DOHH2 (cell line): ENCODE measurements around the gene ANGPT4.

Experiments
- H3F3A ChIP-seq: fragments of 200-600 bp; sonication (generic), shearing (Covaris generic); 2 replicates; pipeline ENCODE4 v1.6.0; 2016; ENCODE audit warnings: antibody characterized with exemption, mild to moderate bottlenecking; ENCODE audit not compliant: control insufficient read depth, insufficient read depth
- H3K27ac ChIP-seq: fragments of 200-600 bp; sonication (generic); 2 replicates; pipeline ENCODE4 v1.5.1; 2014; ENCODE audit warnings: low read depth, mild to moderate bottlenecking, low read length, moderate library complexity
- H3K27me3 ChIP-seq: fragments of 200-600 bp; sonication (generic); 2 replicates; pipeline ENCODE4 v1.6.1; 2014; ENCODE audit warnings: mild to moderate bottlenecking, low read length, mixed read lengths; ENCODE audit not compliant: control insufficient read depth
- H3K36me3 ChIP-seq: fragments of 200-600 bp; sonication (generic); 2 replicates; pipeline ENCODE4 v1.6.1; 2014; ENCODE audit warnings: mild to moderate bottlenecking, low read length, moderate library complexity, mixed read lengths; ENCODE audit not compliant: control insufficient read depth
- H3K4me1 ChIP-seq: fragments of 200-600 bp; sonication (generic); 2 replicates; pipeline ENCODE4 v1.6.1; 2014; ENCODE audit warnings: mild to moderate bottlenecking, low read length, mixed read lengths; ENCODE audit not compliant: control insufficient read depth
- H3K4me2 ChIP-seq: fragments of 200-600 bp; sonication (generic); 2 replicates; pipeline ENCODE4 v1.6.0; 2014; ENCODE audit warnings: mild to moderate bottlenecking, low read length, moderate library complexity
- H3K4me3 ChIP-seq: fragments of 200-600 bp; sonication (generic); 2 replicates; pipeline ENCODE4 v1.5.1; 2014; ENCODE audit warnings: mild to moderate bottlenecking, low read length, mixed read lengths
- H3K79me2 ChIP-seq: fragments of 200-600 bp; sonication (generic); 2 replicates; pipeline ENCODE4 v1.6.1; 2014; ENCODE audit warnings: mild to moderate bottlenecking, low read length, mixed read lengths; ENCODE audit not compliant: control insufficient read depth
- H3K9me2 ChIP-seq: fragments of 200-600 bp; sonication (generic); replicated peaks from 2 replicates; pipeline ENCODE4 v1.6.1; 2014; ENCODE audit warnings: mild to moderate bottlenecking, low read length, mixed read lengths; ENCODE audit not compliant: control insufficient read depth
- H3K9me3 ChIP-seq: fragments of 200-600 bp; sonication (generic); 2 replicates; pipeline ENCODE4 v1.6.1; 2014; ENCODE audit warnings: antibody characterized with exemption, low read length, mixed read lengths; ENCODE audit not compliant: control insufficient read depth, insufficient read depth
- H4K20me1 ChIP-seq: fragments of 200-600 bp; sonication (generic); 2 replicates; pipeline ENCODE4 v1.6.0; 2014; ENCODE audit warnings: low read depth, mild to moderate bottlenecking, antibody characterized with exemption, low read length, moderate library complexity; ENCODE audit not compliant: control insufficient read depth, insufficient read depth
- EZH2phosphoT487 ChIP-seq: fragments of 200-600 bp; sonication (generic); IDR thresholded peaks from 2 replicates; pipeline ENCODE4 v1.6.1; 2017; ENCODE audit warnings: borderline replicate concordance, mild to moderate bottlenecking, antibody characterized with exemption, low read length, moderate library complexity, mixed read lengths
- TF ChIP-seq, protein P1 (sequence below): fragments of 200-600 bp; sonication (generic); IDR thresholded peaks from one replicate; pipeline ENCODE4 v1.5.1; 2014; ENCODE audit warnings: antibody characterized with exemption, mild to moderate bottlenecking, low read depth, low read length; ENCODE audit not compliant: poor library complexity, severe bottlenecking

Gene ANGPT4

GRCh38 chr20:942611-943010 is 26.5 kb upstream of the ANGPT4 start:
- no peaks in the 10 kb centered on the region for H3K27me3 ChIP-seq
- H3K9me2 ChIP-seq, result no peaks in the 10 kb centered on the region
- no peak overlapping the region for H3K4me2 ChIP-seq
- H3K79me2 ChIP-seq, result no peaks in the 10 kb centered on the region
- no peak overlapping the region for H3K27ac ChIP-seq
- no peak overlapping the region for H3K4me3 ChIP-seq
- H3K4me1 ChIP-seq, result no peaks in the 10 kb centered on the region
- no peak for TF ChIP-seq EZH2phosphoT487
- TF ChIP-seq, protein P1, sequence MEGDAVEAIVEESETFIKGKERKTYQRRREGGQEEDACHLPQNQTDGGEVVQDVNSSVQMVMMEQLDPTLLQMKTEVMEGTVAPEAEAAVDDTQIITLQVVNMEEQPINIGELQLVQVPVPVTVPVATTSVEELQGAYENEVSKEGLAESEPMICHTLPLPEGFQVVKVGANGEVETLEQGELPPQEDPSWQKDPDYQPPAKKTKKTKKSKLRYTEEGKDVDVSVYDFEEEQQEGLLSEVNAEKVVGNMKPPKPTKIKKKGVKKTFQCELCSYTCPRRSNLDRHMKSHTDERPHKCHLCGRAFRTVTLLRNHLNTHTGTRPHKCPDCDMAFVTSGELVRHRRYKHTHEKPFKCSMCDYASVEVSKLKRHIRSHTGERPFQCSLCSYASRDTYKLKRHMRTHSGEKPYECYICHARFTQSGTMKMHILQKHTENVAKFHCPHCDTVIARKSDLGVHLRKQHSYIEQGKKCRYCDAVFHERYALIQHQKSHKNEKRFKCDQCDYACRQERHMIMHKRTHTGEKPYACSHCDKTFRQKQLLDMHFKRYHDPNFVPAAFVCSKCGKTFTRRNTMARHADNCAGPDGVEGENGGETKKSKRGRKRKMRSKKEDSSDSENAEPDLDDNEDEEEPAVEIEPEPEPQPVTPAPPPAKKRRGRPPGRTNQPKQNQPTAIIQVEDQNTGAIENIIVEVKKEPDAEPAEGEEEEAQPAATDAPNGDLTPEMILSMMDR, result no peak
- H4K20me1 ChIP-seq, result no peaks in the 10 kb centered on the region
- H3F3A ChIP-seq, result no peaks in the 10 kb centered on the region
- no peaks in the 10 kb centered on the region for H3K36me3 ChIP-seq
- no peaks in the 10 kb centered on the region for H3K9me3 ChIP-seq

GRCh38 chr20:940926-941325 is 24.8 kb upstream of the ANGPT4 start:
- H3K27me3 ChIP-seq, result no peaks in the 10 kb centered on the region
- H3K27ac ChIP-seq, result no peak overlapping the region
- no peaks in the 10 kb centered on the region for H3K36me3 ChIP-seq
- no peaks in the 10 kb centered on the region for H4K20me1 ChIP-seq
- H3K4me1 ChIP-seq, result no peaks in the 10 kb centered on the region
- H3K4me3 ChIP-seq, result no peak overlapping the region
- no peak overlapping the region for H3K4me2 ChIP-seq
- H3F3A ChIP-seq, result no peaks in the 10 kb centered on the region
- H3K79me2 ChIP-seq, result no peaks in the 10 kb centered on the region
- TF ChIP-seq EZH2phosphoT487, result no peak
- TF ChIP-seq, protein P1, result no peak
- no peaks in the 10 kb centered on the region for H3K9me3 ChIP-seq
- no peaks in the 10 kb centered on the region for H3K9me2 ChIP-seq

DNA sequence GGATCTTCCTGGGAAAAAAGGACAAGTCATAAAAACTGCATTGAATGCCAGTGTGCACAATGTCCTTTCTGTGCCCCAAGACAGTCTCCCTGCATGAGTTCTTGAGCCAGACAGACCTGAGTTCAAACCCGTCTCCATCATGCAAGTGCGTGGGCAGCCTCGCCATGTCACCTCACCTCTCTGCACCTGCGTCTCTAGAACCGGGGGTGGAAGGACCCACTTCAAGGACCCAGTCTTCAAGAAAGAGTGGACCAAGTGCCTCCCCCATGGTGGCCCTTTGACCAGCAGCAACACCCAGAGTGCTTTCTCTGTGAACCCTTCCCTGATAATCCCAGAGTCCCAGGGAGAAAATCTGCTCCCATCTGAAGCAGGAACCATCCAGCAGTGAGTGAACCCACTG is 23.5 kb upstream of the ANGPT4 start:
- TF ChIP-seq EZH2phosphoT487, result no peak
- TF ChIP-seq, protein P1, result no peak

More for the DNA sequence above, 23.5 kb upstream of the ANGPT4 start:
- no peak overlapping the region for H3K27ac ChIP-seq
- H3K4me3 ChIP-seq, result no peak overlapping the region
- no peaks in the 10 kb centered on the region for H3K4me1 ChIP-seq
- no peaks in the 10 kb centered on the region for H3K9me3 ChIP-seq
- no peaks in the 10 kb centered on the region for H3F3A ChIP-seq
- no peaks in the 10 kb centered on the region for H3K36me3 ChIP-seq
- no peaks in the 10 kb centered on the region for H3K27me3 ChIP-seq
- H3K4me2 ChIP-seq, result no peak overlapping the region
- no peaks in the 10 kb centered on the region for H4K20me1 ChIP-seq
- H3K79me2 ChIP-seq, result no peaks in the 10 kb centered on the region
- no peaks in the 10 kb centered on the region for H3K9me2 ChIP-seq
